ENCODE results near the gene IRX4. TPM values are rescaled to one million over a fixed set of nuclear protein-coding genes. Genes with fewer than 3 reads are reported as not detected.

The IRX4 gene
- total RNA-seq, 1 donor from 2014 or later: 6.0 TPM

DNA sequence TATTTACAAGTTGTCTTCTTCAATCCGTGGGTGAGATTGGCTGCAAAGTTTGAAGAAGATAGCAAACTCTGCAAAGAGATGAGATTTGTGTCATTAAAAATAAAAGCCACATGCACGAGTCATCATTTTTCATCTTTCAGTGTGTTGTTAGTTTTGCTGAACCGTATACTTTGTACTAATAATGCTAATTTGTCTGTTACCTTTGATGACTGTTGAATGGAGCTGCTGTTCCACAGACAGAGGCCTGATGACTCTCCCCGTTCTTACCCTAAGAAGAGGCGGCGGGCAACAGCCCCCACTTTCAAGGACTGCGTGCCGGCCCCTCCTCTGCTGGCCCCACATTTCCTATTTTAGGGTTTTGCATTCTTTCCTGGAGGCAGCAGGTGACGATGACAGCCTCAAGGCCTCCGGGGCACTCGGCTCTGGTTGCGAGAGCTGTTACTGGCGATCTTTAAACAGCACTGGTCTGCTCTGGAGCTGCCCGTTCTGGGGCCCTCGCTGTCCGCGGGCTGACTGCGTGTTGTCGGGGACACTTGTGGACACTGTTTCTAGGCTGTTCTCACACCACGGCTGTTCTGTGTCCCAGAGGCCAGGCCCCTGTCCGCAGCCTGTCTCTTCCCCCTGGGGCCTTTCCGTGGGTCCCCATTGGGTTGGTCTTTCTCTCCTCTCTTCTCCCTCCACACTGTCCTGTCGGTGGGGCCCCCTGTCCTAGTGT is 46.4 kb downstream of the IRX4 start:
- DNase-seq: no peak

DNA sequence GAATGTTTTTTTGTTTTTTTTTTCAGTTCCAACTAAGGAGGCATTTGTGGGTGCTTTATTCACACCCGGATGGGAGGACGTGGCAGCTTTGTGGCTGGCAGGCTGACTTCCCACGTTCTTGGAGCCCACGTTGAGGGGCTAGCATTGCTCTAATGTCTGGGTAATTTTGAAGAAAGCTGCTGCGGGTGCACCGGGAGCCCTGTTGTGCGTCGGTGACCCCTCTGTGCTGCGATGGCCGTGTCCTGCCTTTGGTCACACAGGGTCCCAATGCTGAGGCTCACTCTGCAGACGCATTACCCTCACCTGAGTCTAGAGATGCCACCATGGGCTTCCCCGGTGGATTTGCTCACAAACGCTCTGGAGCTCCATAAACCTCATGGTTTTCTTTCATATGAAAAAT is 47.3 kb downstream of the IRX4 start:
- no peak for DNase-seq

DNA sequence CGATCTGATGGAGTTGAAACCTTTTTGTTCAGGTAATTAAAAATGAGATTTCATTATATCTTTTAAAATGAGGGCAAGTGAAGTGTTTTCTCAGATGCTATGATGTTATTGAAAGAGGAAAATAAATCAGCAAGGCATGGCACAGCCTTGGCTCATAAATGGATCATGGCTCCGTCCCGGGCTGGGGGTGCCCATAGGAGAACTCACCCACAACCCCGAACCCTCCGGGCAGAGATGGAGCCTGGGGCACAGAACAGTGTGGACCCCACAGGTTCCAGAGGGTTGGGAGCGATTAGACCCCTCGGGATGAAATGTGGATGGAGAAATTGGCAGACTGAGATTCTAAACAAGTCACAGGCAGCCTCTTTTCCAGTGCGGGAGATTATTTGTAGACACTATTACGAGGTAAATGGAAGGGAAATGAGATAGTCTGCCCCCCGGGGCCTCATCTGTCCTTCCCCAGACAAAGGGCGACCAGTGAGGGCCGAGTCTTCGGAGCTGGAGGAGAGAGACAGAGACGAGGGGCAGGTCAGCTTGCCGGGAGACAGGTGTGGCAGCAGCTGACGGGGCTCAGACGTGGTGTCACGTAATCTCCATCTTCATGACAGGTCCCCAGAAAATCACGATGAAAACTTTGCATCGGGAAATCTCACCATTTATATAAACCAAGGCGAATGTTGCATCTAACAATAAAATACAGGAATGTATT is 47.9 kb downstream of the IRX4 start:
- DNase-seq: no peak

DNA sequence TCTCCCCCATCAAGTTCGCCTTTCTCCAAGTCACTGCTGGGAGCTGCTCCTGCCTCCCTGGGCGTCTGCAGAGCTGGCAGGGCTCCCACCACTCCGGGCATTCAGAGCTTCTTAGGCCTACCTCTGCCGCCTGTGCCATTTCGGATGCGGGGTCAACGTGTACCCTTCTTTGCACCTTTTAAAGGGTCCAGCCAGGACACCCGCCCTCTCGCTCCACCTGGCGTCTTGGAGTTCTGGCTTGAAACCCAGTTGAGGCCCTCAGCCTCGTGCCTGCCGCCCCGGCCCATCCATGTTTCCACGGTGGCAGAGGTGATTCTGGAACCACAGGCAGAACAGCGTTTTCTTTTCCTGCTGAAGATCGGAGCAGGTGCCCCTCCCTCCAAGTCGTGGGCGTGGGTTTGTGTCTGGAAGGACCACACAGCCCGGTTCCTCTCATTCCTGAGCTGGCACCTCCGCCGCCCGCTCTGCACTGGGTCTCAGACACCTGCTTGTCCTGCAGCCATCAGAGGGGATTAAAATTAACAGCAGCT is 48.6 kb downstream of the IRX4 start:
- DNase-seq: no peak

DNA sequence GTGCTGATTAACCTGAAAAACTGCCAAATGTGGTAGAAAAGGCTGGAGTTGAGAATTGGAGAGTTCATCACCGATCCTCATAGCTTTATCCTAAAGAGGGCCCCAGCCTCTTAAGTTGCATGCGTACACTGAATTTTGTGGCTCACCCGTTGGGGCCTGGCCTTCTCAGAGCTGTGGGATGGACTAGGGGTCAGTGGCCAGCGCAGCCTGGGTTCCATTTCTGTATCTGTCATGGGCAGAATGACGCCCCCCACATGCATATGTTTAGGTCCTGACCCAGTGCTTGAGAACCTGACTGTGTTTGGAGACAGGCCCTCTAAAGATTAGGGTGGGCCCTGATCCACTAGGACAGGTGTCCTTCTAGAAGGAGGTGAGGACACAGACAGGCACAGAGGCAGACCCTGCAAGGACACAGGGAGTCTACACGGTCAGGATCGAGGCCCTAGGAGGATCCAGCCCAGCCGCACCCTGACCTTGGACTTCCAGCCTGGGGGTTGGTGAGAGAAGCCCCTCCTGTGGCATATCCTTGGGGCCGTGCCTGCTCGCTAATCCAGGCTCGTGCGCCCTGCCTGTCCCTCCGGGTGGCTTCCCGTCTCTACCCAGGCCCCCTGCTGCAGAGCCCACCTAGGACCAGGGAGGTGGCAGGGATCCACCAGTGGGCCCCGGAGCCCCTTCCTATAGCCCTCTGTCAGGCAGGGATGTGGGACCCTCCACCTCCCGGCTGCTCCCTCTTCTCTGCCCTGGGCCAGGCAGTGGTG is 49.3 kb downstream of the IRX4 start:
- DNase-seq: no peak

DNA sequence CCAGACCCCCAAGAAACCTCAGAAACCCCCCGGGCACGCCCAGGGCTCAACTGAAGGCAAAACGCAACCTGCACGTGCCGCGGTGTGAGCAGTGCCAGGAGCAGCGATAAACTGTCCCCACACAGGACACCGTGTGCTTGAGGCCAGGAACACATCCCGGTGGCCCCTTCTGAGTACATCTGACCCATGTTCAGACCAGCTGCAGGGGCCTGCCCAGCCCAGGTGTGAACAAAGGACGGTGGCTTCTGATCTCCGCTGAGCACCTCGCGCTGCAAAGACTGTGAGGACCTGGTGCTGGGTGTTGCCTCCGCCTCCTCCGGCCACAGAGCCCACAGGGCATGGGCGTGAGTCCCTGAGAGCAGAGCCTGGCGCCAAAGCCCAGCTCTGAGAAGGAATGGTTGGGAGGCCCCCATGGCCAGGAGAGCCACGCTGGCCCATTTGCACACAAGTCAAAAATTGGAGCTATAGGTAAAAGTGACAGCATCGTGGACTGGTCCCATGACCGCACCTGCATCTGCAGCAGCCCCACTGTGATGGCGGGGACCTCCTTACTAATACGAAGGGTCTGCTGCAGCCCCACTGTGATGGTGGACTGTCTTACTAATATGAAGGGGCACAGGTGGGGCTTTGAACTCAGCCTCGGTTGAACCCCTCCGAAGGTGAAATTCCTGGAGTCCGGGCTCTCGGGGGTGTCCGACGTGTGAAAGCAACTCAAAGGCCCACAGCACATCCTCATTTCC is 50.0 kb downstream of the IRX4 start:
- DNase-seq: no peak

DNA sequence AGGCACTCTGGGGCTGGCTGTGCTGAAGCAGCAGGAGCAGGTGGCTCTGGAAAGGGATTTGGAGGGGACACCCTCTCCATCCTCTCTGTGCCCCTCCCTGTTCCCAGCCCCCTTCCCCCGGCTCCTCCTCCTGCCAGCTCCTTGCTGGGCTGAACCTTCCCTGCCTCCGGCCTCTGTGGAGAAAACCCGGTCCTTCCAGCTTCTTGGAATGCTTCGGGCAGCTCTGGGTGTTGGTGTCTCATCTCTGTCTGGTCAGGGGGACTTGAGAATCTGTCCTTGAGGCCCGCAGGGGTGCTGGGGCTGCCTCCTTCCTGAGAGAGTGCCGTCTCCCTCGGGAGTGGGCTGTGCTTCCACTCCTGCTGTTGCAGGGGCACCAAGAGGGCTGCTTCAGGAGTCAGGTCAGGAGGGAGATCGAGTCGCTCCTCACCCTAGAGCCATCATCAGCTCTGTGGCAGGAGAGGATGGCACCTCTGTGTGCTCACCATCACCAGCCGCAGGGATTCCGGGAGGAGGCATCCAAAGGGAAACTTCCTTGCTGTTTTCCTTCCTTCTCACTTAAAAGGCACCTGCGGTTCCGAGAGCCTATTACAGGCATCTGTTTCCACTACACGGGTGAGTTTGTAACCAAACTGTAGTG is 50.9 kb downstream of the IRX4 start:
- no peak for DNase-seq

DNA sequence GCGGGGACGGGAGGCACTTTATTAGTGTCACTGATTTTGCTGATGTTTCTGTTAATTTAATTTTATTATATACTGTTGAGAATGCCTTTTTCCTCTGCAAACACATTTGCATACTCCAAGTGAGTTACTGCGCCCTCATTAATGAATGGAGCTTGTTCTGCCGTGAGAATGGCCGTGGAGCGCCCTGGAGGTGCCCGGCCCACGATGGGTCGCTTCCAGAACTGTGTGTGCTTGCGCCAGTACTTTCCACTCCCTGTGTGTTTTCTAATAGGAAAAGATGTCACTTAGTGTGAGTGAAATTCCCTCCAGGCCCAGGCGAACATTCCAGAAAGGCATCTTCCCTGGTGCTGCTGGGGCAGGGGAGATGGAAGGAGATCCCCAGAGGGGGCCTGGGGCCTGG is 51.5 kb downstream of the IRX4 start:
- no peak for DNase-seq

DNA sequence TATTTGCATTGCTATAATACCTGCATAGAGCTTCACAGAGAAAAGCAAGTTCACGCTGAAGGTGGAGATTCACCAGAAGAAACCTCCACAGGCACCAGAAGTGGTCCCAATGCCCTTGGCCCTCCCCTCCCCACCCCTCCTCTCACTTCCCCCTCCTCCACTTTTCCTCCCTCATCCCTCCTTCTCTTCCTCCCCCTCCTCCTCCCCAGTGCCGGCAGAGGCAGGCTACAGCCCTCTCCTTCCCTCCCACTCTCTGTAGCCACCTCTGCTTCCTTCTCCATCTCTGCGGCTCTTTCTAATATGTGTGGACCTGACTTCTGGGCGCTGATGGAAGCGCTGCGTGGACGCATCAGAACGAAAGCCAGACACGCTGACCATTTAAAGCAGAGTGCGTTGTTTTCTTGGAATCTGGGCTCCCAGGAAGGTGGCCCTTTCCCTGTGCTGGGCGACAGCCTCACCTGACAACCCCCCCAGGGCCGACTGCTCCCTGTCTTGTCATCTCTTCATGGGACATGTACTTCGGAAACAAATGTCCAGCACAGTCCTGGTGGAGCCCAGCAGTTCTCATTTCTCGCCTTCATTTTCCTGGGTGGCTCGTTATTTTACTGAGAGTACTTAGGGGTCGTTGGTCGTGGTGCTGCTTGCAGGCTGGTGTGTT is 52.0 kb downstream of the IRX4 start:
- no peak for DNase-seq

DNA sequence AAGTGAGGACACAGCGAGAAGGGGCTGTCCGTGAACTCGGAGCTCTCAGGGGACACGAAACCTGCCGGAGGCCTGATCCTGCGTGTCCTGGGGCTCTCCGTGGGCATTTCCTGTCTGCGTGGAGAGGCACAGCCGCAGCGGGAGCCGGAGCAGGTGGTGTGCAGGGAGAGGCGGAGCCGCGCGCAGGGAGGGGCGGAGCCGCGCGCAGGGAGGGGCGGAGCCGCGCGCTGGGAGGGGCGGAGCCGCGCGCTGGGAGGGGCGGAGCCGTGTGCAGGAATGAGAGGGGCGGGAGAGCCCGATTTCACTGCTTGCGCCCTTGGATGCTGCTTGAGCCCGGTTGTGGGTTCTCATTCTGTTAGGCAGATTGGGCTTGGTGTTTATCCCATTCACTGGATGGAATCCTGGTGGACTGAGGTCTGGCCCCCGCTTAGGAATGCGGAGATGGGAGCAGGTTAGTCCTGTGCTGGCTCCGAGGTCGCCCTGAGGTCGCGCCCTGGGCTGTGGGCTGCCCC is 54.8 kb downstream of the IRX4 start:
- DNase-seq: no peak

Other genes starting within 250 kb of the IRX4 start
- gene MRPL36, start 83.1 kb downstream of the IRX4 start, total RNA-seq: 23.1 TPM
- 17.6 TPM for gene NDUFS6, start 81.5 kb downstream of the IRX4 start, total RNA-seq